RPMI8226 (cell line): ENCODE data around the gene ODC1.

Experiments
- DNase-seq: peaks from one replicate; pipeline ENCODE4 v3.0.0-alpha.2; 2015

Gene ODC1

DNA sequence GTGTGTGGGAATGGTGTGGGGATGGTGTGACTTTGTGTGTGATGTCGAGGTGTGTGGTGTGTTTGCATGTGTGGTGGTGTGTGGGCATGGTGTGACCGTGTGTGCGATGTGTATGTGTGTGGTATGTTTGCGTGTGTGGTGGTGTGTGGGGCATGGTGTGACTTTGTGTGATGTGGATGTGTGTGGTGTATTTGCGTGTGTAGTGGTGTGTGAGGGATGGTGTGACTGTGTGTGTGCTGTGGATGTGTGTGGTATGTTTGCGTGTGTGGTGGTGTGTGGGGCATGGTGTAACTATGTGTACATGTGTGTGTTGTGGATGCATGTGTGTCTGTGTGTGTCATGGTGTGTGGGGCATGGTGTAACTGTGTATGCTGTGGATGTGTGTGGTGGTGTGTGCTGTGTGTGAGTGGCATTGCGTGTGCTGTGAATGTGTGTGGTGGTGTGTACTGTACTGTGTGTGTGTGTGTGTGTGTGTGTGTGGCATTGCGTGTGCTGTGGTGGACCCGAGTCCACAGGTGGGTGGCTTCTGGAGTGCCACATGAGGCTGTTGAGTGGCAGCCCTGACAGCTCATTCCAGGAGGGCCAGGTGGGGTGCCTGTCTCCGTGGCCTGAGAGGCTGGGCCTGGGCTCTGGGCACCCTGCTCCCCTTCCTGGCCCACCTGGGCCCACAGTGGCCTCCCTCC is 14.7 kb downstream of the ODC1 start:
- DNase-seq = no peak

DNA sequence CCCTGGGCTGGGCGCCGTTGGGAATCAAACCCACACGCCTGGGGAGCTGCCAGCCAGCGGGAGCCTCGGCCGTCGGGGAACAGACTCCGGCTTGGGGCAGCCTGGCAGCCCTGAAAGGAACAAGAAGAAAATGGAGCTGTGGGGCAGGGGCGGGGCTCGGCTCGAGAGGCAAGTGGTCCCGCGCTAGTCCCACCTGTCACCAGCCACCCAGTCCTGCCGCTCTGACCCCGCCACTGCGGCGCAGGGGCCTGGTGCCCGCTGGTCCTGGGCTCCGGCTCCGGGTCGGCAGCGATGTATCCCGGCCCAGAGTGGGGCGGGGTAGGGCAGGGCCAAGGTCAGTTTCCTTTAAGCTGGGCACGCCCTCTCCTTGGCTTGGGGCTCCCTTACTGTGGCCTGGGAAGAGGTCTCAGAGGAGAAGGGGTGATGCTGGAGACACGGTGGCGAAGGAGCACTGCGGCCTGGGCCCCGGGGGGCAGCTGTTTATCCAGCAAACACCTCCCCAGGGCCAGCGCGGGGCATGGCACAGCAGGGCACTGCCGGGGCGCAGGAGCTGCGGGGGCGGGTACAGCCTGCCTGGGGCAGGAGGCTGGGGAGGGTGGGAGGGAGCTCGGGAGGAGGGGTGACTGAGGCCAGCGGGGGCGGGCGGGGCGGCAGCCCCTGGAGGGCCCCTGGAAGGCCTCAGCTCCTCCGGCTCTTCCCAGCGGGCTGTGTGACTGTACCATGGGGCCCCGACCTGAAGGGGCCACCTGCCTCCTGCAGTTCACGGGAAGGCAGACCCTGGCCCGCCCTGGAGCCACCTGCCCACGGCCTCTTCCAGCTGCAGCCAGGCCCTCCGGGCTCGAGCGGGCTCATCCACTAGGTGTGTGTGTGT is 15.6 kb downstream of the ODC1 start:
- no peak for DNase-seq

DNA sequence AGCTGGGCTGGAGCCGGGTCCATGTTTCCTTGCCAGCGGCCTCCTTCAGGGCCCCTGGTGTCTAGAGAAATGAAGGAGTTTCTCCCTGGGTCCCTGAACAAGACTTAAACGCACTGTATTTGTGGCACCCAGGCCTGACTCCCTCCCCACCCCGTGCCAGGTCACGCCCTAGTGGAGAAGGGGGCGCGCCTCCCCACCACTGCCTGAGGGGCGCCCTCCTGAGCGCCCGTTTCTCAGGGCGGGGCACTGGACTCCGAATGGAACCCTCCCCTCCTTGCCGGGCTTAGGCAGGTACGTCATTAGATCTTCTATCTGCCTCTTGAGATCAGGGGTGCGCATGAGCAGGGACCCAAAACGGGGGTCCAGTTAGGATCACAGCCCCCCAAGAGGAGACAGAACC is 16.3 kb downstream of the ODC1 start:
- no peak for DNase-seq

DNA sequence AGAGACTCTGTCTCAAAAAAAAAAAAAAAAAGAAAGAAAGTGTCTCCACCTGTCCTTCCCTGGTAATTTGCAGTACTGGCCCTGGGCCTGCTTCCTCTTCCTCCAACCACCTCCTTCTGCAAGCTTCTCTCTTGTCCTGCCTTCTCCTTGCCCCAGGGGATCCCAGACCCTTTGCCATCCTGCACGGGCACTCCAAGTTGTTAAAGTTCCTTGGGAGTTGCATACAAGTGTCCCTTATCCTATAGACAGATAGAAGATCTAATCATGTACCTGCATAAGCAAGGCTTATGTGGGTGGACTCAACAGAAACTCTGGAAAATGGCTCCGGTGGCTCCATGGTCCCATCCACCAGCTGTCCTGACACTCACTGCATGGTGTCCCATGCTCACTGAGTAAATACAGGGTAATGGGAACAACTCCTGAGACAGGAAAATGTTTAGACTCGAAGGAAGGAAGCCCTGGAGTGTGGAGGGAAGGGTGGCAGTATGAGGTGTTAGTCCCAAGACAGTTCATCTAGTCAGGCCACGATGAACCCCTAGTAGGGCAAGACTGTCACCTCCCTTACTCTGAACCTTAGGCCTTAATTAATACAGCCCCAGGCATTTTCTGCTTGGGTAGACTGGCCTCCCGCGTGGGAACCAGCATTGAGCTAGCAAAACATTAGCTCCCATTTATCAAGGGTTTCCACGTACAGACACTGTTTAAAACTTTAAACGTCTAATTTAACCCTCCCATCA is 17.1 kb downstream of the ODC1 start:
- DNase-seq = no peak

DNA sequence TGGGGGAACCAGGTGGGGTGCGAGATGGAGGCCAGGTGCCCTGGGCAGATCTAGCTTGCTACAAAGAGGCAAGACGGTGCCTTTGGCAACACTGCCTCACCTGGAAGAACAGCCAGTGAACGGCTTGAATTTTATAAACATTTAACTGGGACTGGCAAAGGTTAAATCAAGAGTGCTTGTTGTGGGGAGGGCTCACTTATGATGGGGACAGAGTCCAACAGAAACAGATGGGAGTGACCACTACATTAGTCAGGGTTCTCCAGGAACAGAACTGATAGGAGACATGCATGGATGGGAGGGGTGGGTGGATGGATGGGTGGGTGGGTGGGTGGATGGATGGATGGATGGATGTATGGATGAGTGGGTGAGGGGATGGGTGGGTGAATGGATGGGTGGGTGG is 19.2 kb downstream of the ODC1 start:
- DNase-seq = no peak

DNA sequence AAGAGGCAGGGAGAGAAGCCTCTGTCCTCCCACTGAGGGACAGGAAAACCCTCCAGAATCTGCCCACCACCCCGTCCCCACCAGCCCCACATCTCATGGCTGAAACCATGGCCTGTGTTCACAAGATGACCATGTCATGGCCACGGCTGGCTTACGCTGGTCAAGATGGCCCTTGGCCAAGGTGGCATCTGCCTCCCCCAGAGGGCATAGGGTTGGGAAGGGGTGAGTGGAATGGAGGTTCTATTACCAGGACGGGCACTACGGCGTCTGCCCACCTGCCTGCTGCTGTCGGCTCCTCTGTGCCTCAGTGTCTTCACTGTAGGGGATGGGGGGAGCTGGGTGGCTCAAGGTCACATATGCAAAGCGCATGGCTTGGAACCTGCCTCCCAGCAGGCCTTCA is 19.8 kb downstream of the ODC1 start:
- DNase-seq = no peak

DNA sequence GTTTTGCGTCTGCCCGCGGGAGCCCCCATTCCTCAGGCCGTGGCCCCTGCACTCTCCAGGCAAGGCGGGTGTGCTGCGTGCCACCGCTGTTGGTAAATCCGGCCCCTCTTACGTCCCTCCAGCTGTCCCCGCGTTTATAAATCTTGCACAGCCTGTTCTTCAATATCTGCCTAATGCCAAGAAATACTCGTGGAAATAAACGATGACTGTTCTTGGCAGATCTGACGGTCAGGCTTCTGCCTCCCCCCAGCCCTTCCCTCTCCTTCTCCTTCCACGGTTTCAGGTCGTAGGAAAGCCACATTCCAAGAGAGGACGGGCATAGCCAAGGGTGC is 20.5 kb downstream of the ODC1 start:
- no peak for DNase-seq

DNA sequence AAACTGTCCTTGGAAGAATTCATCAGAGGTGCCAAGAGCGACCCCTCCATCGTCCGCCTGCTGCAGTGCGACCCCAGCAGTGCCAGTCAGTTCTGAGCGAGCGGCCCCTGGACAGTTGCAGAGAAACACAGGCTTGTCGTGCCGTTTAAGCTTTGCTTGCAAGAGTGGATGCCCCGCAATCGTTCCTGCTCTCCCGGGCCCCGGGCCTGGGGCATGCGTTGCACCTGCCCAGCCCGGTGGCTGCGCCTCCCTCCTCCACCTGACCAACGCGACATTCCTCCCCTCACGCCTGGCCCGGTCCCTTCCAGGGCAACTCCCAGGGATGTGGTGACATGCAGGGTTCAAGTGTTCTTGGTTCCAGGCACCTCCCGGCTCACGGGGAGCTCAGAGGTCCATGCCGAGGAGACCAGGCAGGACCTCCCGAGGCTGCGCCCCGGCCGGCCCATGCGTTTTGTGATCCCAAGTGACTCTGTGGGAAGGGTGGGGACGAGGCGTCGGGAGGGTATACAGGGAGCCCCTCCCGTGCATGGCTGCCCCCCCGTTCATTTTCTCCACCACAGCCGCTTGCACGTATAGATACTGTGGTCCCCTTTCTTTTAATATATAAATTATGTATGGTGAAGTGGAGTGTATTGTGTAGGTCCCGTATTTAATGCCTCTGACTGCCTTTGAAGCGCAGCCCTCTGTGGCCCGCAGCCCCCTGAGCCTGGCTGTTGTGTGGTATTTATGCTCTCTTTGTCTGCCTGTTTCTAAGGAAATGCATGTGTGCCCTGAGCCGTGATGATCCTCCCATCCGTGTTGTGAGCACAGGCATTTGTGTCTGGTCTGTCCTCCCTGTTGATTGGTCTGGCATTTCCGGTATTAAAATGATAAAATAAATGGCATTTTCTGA is 21.2 kb downstream of the ODC1 start:
- DNase-seq = no peak

DNA sequence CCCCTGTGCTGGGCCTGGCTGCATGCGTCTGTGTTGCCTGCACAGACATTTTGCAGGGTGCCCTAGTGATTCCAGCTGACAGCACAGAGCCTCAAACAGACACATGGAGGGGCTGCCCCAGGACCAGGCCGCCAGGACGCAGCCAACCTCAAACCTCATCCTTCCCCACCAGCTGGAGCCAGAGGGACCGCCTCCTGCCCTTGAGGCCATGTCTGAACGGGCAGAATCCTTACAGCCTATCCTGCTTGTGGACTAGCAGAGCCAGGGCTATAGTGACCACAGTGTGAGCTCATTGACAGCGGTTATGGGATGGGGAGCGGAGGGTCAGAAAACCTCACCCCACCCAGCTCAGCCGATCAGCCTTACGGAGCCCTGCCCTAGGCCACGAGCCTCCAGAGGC is 22.4 kb downstream of the ODC1 start:
- DNase-seq = no peak

DNA sequence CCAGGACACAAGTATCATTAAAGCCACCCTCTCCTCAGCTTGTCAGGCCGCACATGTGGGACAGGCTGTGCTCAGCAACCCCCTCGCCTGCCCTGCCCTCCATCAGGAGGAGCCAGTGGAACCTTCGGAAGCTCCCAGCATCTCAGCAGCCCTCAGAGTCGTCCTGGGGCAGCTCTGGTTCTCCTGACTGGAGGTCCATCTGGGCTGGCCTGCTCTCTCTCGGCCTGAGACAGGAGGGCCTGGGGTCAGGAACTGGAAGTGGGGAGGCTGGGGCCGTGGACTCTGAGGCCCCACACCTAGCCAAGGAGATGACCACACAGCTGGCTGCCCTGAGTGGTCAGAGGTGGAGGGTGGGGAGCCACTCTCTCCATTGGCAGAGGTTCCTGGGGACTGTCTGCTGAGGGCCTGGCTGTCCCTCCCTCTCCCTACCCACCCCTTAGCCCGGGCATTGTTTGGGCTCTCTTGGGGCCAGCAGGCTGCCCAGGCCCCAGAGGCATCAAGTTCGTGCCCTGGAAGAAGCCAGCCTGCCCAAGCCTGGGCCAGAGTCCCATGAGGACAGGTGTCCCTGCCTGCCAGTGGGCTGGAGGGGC is 23.1 kb downstream of the ODC1 start:
- DNase-seq = no peak

DNA sequence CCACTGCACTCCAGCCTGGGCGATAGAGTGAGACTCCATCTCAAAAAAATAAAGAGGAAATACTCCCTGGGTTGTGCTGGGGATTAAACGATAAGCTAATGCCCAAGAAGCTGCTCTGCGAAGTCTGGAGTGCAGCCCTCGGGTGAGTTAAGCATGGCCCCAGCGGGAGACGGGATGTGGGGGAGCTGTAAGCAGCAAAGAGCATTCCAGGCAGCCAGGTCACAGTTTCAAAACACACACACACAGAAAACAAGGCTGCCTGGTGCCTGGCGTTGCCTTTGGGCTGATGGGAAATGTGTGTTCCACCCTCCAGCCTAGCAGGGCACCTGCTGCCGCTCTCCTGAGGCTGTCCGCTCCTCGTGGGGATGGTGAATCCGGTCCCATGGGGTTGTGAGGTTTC is 24.1 kb downstream of the ODC1 start:
- DNase-seq = no peak

DNA sequence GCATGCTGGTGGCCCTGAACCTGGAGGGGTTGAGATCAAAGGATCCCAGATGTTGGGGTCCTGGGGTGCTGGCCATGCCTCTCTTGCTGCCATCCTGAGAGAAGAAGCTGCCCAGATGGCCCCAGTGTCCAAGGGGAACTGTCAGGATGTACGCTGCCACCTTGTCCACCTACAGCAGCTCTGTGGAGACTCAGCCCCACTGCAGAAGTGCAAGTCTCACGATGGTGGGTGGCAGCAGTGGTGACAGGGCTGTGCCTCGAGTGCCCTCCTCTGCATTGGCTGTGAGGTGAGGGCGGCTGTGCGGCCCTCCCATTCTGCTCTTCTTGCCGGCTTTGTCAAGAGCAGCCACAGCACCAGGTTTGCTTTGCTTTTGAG is 24.7 kb downstream of the ODC1 start:
- DNase-seq = no peak

DNA sequence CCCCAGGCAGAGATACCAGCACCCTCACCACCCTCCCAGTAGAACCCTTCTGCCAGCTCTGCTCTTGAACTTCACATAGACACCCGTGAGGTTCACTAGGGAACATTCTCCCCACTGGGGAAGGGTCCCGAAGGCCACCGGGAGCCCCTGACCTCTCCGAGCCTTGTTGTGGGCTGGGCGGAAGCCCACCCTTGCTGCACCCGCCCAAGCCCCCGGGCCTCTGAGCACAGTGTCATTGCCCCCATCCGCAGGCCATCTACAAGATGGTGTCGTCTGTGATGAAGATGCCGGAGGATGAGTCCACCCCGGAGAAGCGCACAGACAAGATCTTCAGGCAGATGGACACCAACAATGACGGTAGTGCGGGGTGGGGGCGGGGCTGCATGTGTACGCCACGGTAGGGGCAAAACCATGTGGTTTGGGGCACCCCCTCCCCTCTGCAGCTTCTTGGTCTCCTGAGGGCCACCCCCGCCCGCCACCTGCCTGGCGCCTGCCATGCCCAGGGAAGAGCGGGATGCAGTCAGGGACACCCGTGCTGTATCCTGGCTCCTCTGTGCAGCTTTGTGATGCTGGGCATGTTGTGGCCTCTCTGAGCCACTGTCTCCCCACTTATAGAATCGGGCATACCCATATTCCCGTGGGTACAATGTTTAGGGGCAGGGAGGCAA is 25.3 kb downstream of the ODC1 start:
- DNase-seq = no peak

DNA sequence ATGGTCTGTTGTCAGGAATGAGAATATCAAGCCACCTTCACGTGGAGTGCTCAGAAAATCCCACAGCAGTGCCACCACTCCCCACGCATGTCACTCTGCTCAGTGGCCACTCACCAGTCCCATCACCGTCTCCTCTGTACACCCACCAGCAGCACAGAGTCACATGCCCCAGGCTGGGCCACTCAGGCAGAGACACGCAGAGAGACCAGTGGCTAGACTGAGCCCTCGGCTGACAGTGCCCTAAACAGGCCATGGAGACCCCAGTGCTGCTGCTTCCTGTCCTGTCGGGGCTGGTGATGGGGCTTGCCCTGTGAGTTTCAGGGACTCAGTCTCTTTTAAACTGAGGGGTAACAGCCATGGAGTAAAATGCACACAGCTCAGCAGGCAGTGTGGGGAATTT is 25.9 kb downstream of the ODC1 start:
- no peak for DNase-seq

DNA sequence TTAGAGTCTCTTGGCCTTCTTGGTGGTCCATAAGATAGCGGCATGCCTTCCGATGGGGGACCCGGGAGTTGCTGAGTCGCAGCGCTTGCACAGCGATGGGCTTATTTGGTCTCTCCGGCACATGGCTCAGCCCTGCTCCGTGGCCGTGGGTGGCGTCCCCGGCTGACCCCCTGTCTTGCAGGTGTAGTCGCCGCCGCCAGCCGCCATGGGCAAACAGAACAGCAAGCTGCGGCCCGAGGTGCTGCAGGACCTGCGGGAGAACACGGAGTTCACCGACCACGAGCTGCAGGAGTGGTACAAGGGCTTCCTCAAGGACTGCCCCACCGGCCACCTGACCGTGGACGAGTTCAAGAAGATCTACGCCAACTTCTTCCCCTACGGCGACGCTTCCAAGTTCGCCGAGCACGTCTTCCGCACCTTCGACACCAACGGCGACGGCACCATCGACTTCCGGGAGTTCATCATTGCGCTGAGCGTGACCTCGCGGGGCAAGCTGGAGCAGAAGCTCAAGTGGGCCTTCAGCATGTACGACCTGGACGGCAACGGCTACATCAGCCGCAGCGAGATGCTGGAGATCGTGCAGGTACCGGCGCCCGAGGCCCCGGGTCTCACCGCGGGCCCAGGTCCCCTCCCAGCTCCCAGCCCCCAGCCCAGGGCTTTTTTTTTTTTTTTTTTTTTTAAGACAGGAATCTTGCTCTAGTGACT is 28.4 kb downstream of the ODC1 start:
- no peak for DNase-seq

DNA sequence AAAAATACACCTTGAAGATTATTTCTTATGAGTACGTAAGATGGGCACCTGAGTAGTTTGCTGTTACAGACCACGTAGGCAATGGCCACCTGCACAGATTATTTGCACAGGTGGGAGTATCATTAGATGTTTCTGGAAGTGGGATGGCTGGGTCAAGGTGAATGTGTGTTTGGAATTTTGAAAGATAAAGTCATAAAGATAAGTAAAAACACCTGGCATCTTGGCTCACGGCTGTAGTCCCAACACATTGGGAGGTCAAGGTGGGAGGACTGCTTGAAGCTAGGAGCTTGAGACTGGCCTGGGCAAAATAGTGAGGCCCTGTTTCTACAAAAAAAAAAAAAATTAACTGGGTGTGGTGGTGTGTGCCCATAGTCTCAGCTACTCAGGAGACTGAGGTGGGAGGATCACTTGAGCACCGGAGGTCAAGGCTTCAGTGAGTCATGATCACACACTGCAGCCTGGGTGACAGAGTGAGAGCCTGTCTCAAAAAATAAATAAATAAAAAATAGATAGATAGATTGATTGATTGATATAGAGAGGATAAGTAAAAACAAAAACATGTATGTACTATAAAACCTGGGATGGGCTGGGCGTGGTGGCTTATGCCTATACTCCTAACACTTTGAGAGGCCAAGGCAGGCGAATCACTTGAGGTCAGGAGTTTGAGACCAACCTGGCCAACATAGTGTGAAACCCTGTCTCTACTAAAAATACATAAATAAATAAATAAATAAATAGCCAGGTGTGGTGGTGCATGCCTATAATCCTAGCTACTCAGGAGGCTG is 30.4 kb downstream of the ODC1 start:
- DNase-seq = no peak

DNA sequence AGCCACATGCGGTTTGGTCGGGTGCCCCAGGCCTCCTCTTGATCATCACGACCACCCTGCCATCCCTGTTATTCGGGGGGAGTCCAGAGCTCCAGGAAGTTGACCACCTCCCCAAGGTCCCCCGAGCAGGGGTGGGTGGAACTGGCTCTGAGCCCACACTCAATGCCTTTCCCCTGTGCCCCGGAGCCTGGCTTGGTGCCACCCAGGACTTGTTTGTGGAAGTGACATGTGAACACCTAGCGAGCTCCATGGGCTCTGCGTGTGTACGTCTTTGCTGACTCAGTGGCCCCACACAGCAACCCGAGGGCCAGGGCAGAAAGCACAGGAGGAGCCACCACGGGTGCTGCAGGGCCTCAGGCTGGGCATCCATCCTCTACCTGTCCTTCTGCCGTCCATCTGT is 32.5 kb downstream of the ODC1 start:
- no peak for DNase-seq

DNA sequence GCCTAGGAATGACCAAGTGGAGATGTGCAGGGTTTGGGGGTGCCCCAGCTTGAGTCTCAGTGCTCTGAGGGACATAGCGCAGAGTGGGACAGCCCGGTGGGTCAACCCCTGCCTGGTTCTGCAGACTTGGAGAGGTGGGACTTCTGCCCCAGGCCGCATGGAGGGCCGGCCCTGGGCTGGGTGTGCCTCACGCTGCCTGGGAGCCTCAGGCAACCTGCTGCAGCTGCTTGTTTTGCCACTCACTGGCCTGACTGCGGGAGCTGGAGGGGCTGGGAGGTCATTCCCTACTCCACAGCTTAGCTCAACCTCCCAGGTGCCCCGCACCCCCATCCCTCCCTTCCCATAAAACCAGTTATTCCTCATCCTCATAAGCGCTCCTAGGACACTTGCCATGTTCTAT is 33.1 kb downstream of the ODC1 start:
- DNase-seq = no peak

DNA sequence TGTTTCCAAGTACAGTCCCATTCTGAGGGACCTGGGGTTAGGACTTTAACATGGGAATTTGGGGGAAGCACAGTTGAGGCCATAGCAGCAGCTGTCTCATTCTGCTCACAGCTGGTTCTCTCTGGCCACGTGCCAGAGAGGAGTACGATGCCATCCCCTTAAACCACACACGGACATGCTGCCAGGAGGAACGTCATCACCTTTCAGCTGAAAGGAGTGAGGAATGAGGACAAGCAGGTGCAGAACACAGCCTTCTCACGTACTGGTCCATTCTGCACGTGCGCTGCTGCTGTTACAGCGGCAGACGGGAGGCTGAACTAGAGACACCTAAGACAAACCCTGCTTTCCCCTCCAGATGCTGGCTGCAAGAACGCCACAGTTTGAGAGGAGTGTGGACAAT is 33.5 kb downstream of the ODC1 start:
- peak; percentile 95 for DNase-seq

DNA sequence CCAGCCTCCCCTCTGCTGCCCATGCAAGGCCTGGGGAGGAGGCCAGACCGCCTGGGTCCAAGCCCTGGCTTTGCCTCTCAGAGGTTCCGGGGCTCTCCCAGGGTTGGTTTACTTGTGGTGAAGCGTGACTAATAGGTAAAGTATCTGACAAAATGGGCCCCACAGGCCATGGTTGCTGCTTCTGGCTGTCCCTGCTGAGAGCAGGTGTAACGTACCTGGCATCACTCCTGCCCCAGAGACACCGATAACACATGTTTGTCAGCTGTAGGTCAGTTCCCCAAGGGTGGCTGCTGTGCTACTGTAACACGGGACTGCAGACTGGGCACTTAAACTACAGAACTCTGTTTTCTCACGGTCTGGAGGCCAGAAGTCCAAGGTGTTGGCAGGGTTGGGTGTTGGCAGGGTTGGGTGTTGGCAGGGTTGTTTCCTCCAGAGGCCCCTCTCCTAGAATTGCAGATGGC is 34.1 kb downstream of the ODC1 start:
- DNase-seq = peak; percentile 72
